ENCODE data around the gene MEIOC. TPM values are rescaled to one million over a fixed set of nuclear protein-coding genes. Genes with fewer than 3 reads are reported as not detected.
"Not testable (repeated sequence)": the region's sequence is repeated elsewhere in the genome, so short reads cannot be mapped to it uniquely, and the experiment has no call there.

Gene MEIOC
- total and polyA plus RNA-seq, 2 of the 4 experiments (the other 2 are of a cell fraction): 0.27 to 0.36 TPM

- H3K4me3 ChIP-seq (ENCODE audit: insufficient read depth, low read depth, low read length); BruUV-seq (replicated peaks); dilution Hi-C loops (cut with HindIII; ENCODE audit: low sequenced_read_pairs, unreplicated experiment); POLR2A ChIA-PET (ENCODE audit: unreplicated experiment); DNase-seq; H2BK15ac ChIP-seq (ENCODE audit: low read depth, low read length); H3K4me1 ChIP-seq (ENCODE audit: control insufficient read depth, insufficient read depth, low read length); H3K4ac ChIP-seq (ENCODE audit: low read depth, low read length); H3K23ac ChIP-seq (ENCODE audit: low read depth, low read length); H2AK5ac ChIP-seq (ENCODE audit: low read depth, low read length); H3K56ac ChIP-seq (ENCODE audit: extremely low read depth, insufficient read depth, low read length); H2BK120ac ChIP-seq (ENCODE audit: low read depth, low read length); H3K79me1 ChIP-seq (ENCODE audit: low read depth in 1 of 2, low read length in 2 of 2); ATAC-seq (ENCODE audit: low read depth); H3K9me1 ChIP-seq (ENCODE audit: insufficient read depth, low read length); H3K36me3 ChIP-seq (ENCODE audit: control insufficient read depth, insufficient read depth, low read length); H3K9ac ChIP-seq (ENCODE audit: low read depth, low read length); H4K20me1 ChIP-seq (ENCODE audit: insufficient read depth, low read length); H3K9me3 ChIP-seq (ENCODE audit: control insufficient read depth, insufficient read depth, low read length); H3K18ac ChIP-seq (ENCODE audit: low read depth, low read length); H3K27ac ChIP-seq (ENCODE audit: insufficient read depth, low read length); CTCF ChIA-PET; H4K91ac ChIP-seq (ENCODE audit: insufficient read depth, low read depth, low read length); H3K14ac ChIP-seq (replicated peaks; ENCODE audit: low read depth, low read length); H2AFZ ChIP-seq (replicated peaks; ENCODE audit: low read length, poor library complexity); H2BK5ac ChIP-seq (ENCODE audit: low read depth, low read length, poor library complexity, severe bottlenecking); H2BK20ac ChIP-seq (ENCODE audit: low read depth, low read length); intact Hi-C loops (cut with micrococcal nuclease); in situ Hi-C loops (cut with MboI; ENCODE audit: low sequenced_read_pairs); H3K27me3 ChIP-seq (ENCODE audit: control insufficient read depth, insufficient read depth, low read length); H3K4me2 ChIP-seq (ENCODE audit: low read depth, low read length); H2AK9ac ChIP-seq (replicated peaks; ENCODE audit: low read depth, low read length, poor library complexity); H4K8ac ChIP-seq (ENCODE audit: low read depth in 2 of 2, low read length in 2 of 2); H4K5ac ChIP-seq (ENCODE audit: low read depth, low read length): not testable (repeated sequence)
- WGBS, 2 experiments (ENCODE audit: extremely low coverage in 2 of 2, insufficient read length in 1 of 2): no CpG with 5 or more reads among the region's 10 CpGs
Observed at GRCh38 chr17:44700288-44700687, 44.0 kb downstream of the MEIOC start.

All from IMR-90 (cell line).